ENCODE measurements around the gene PJVK.
"Not testable (repeated sequence)": the region's sequence is repeated elsewhere in the genome, so short reads cannot be mapped to it uniquely, and the experiment has no call there.

Gene PJVK

GRCh38 chr2:178441426-178441825, 9.8 kb upstream of the PJVK start:
- DNase-seq, result no peak

GRCh38 chr2:178448968-178449661, 2.1 kb upstream of the PJVK start:
- no peak for DNase-seq

GRCh38 chr2:178449700-178450523, 1.3 kb upstream of the PJVK start:
- no peak for DNase-seq

- DNase-seq, result peak; percentile 89
These were observed 729 bp upstream of the PJVK start for GRCh38 chr2:178450524-178450773.

GRCh38 chr2:178452334-178452733, 1.2 kb downstream of the PJVK start:
- DNase-seq, result no peak

GRCh38 chr2:178452870-178453269, 1.7 kb downstream of the PJVK start:
- DNase-seq, result no peak

GRCh38 chr2:178455947-178456346, 4.8 kb downstream of the PJVK start:
- no peak for DNase-seq

GRCh38 chr2:178457390-178457886, 6.3 kb downstream of the PJVK start:
- DNase-seq, result no peak

- no peak for DNase-seq
These were observed 18.2 kb downstream of the PJVK start for GRCh38 chr2:178469219-178469849.

GRCh38 chr2:178471313-178471712, 20.1 kb downstream of the PJVK start:
- not testable (repeated sequence) for DNase-seq

GRCh38 chr2:178473373-178473772, 22.2 kb downstream of the PJVK start:
- DNase-seq, result no peak

GRCh38 chr2:178473931-178474330, 22.8 kb downstream of the PJVK start:
- no peak for DNase-seq

GRCh38 chr2:178474560-178474959, 23.4 kb downstream of the PJVK start:
- DNase-seq, result no peak

GRCh38 chr2:178476477-178476876, 25.3 kb downstream of the PJVK start:
- no peak for DNase-seq

- no peak for DNase-seq
These were observed 26.4 kb downstream of the PJVK start for GRCh38 chr2:178477443-178478129.

GRCh38 chr2:178478130-178478438, 26.9 kb downstream of the PJVK start:
- no peak for DNase-seq

- peak; percentile 89 for DNase-seq
These were observed 27.5 kb downstream of the PJVK start, which contains the start of gene FKBP7 for GRCh38 chr2:178478439-178479274. Gene FKBP7, minus strand, starts transcription at chr2:178478600. Its CDS starts 101 bp downstream, at chr2:178478499.

GRCh38 chr2:178479275-178479616, 28.1 kb downstream of the PJVK start:
- DNase-seq, result no peak

- DNase-seq, result no peak
These were observed 28.6 kb downstream of the PJVK start for GRCh38 chr2:178479758-178480226.

- peak; percentile 81 for DNase-seq
These were observed 29.3 kb downstream of the PJVK start, which contains the start of gene PLEKHA3 for GRCh38 chr2:178480227-178481181. Gene PLEKHA3, plus strand, starts transcription at chr2:178480457. Its CDS starts 413 bp downstream, at chr2:178480870.

- DNase-seq, result no peak
These were observed 31.3 kb downstream of the PJVK start for GRCh38 chr2:178482437-178482836.
